Mononuclear cell (primary cell): ENCODE results near the gene LBR. TPM values are rescaled to one million over a fixed set of nuclear protein-coding genes. Genes with fewer than 3 reads are reported as not detected.

Experiments used
- H3K27me3 ChIP-seq: 2 replicates; pipeline ENCODE4 v1.6.0; 2011; ENCODE audit warnings: low read length, control low read depth; ENCODE audit not compliant: insufficient read depth
- H3K4me1 ChIP-seq: 2 replicates; pipeline ENCODE4 v1.5.1; 2011; ENCODE audit warnings: mild to moderate bottlenecking, low read length, control low read depth; ENCODE audit not compliant: insufficient read depth
- H3K4me3 ChIP-seq: 2 replicates; pipeline ENCODE4 v1.5.1; 2011; ENCODE audit warnings: mild to moderate bottlenecking, low read length, moderate library complexity
- H3K9me3 ChIP-seq: 2 replicates; pipeline ENCODE4 v1.5.1; 2011; ENCODE audit warnings: low read depth, mild to moderate bottlenecking, control low read depth, low read length
- total RNA-seq: library from RNA; depleted of rRNA; stranded (reverse); fragments of >200 nt; gene quantifications from one replicate; pipeline ENCODE4 v1.2.3, GENCODE V29; 2012

The LBR gene
- total RNA-seq, 1 donor = 61.4 TPM

- Histone ChIP-seq H3K4me1 (no peaks in the 10 kb centered on the region), H3K9me3 (no peaks in the 10 kb centered on the region)
Measured at GRCh38 chr1:225361176-225361575, 66.7 kb downstream of the LBR start.

GRCh38 chr1:225360119-225360518 lies 67.7 kb downstream of the LBR start:
- no peaks in the 10 kb centered on the region for H3K27me3 ChIP-seq
- no peaks in the 10 kb centered on the region for H3K9me3 ChIP-seq
- H3K4me3 ChIP-seq = no peak overlapping the region
- H3K4me1 ChIP-seq = no peaks in the 10 kb centered on the region

More at GRCh38 chr1:225361176-225361575, 66.7 kb downstream of the LBR start:
- Histone ChIP-seq H3K4me3 (no peak overlapping the region), H3K27me3 (no peaks in the 10 kb centered on the region)

- Histone ChIP-seq H3K4me3 (no peak overlapping the region), H3K27me3 (no peaks in the 10 kb centered on the region), H3K4me1 (no peaks in the 10 kb centered on the region), H3K9me3 (no peaks in the 10 kb centered on the region)
Measured at GRCh38 chr1:225355863-225356262, 72.0 kb downstream of the LBR start.

GRCh38 chr1:225354906-225355305 lies 72.9 kb downstream of the LBR start:
- Histone ChIP-seq H3K9me3 (no peaks in the 10 kb centered on the region), H3K27me3 (no peaks in the 10 kb centered on the region), H3K4me1 (no peaks in the 10 kb centered on the region), H3K4me3 (no peak overlapping the region)

Other genes with a start within 250 kb of the LBR start
- 0.52 TPM for gene ENAH, start 225.1 kb upstream of the LBR start, total RNA-seq